Gastroesophageal sphincter (tissue), 4 donors: ENCODE results near the gene RRP1B. TPM values are rescaled to one million over a fixed set of nuclear protein-coding genes. Genes with fewer than 3 reads are reported as not detected.

Source experiments
- ATAC-seq: fragments of 150-250 bp; one replicate; pipeline ENCODE4 v1.9.1; 2016; ENCODE audit warnings: mild to moderate bottlenecking, moderate library complexity
- H3K27ac ChIP-seq, 4 donors: fragments of 200-600 bp; sonication (generic) in 3 of 4; 1 replicate in 3 of 4; 2 replicates in 1 of 4; pipeline ENCODE4 v1.5.1; 2016 to 2019
- H3K27me3 ChIP-seq: fragments of 200-600 bp; sonication (generic); one replicate; pipeline ENCODE4 v1.5.1; 2019
- H3K36me3 ChIP-seq, 2 donors: fragments of 200-600 bp; sonication (generic); one replicate each; pipeline ENCODE4 v1.5.1; 2019; ENCODE audit warnings: control low read depth in 1 of 2
- H3K4me1 ChIP-seq, 3 donors: fragments of 200-600 bp; sonication (generic); 1 replicate in 2 of 3; 2 replicates in 1 of 3; pipeline ENCODE4 v1.5.1; 2016 to 2019; ENCODE audit warnings: control low read depth in 2 of 3
- H3K4me3 ChIP-seq, 2 donors: fragments of 200-600 bp; sonication (generic); one replicate each; pipeline ENCODE4 v1.5.1; 2019; ENCODE audit warnings: mild to moderate bottlenecking in 1 of 2, moderate library complexity in 1 of 2
- H3K9me3 ChIP-seq, 3 donors: fragments of 200-600 bp; sonication (generic); one replicate each; pipeline ENCODE4 v1.5.1; 2017 to 2019; ENCODE audit warnings: control low read depth in 2 of 3
- CTCF ChIP-seq, 4 experiments: fragments of 200-600 bp in 2 of 4; fragments of 450-650 bp in 2 of 4; sonication (generic) in 1 of 4; IDR thresholded peaks; one replicate each; pipeline ENCODE4 v1.5.1; 2017 to 2019; ENCODE audit warnings: antibody characterized with exemption in 4 of 4, mild to moderate bottlenecking in 2 of 4, moderate library complexity in 2 of 4
- EP300 ChIP-seq: sonication (generic); formaldehyde crosslinking; IDR thresholded peaks from one replicate; pipeline ENCODE4 v1.6.1; 2017; ENCODE audit warnings: antibody characterized with exemption, mild to moderate bottlenecking
- POLR2A ChIP-seq, 2 donors: fragments of 450-650 bp; IDR thresholded peaks; one replicate each; pipeline ENCODE4 v1.6.1; 2017; ENCODE audit warnings: antibody characterized with exemption in 2 of 2, mild to moderate bottlenecking in 2 of 2, moderate library complexity in 1 of 2
- POLR2AphosphoS5 ChIP-seq: sonication (generic); formaldehyde crosslinking; IDR thresholded peaks from one replicate; pipeline ENCODE4 v1.6.1; 2017; ENCODE audit warnings: antibody characterized with exemption
- WGBS, 2 donors: methylation state at CpG; one replicate each; pipeline ENCODE4 v1.1.5; 2018; ENCODE audit warnings: low coverage in 1 of 2; 5-methylcytosine and 5-hydroxymethylcytosine counted together
- total RNA-seq, 4 donors: library from RNA; depleted of rRNA; stranded (reverse); fragments of >200 nt; gene quantifications; one replicate each; pipeline ENCODE4 v1.1.0, GENCODE V29; 2016

The RRP1B gene
- total RNA-seq, 4 donors from 2014 or later = 17.8 to 23.7 (median 21.2) TPM

GRCh38 chr21:43681650-43682049 is 22.3 kb downstream of the RRP1B start:
- ATAC-seq = no peak
- no peak overlapping the region for H3K4me3 ChIP-seq
- H3K27me3 ChIP-seq = no peaks in the 10 kb centered on the region
- no peaks in the 10 kb centered on the region for H3K4me1 ChIP-seq
- no peak overlapping the region for H3K27ac ChIP-seq
- 97 to 100% methylated on average over 2 to 6 of the region's 6 CpGs for WGBS, 2 donors
- H3K9me3 ChIP-seq = no peaks in the 10 kb centered on the region
- peaks cover 0 to 100% of the 10 kb centered on the region in 2 donors for H3K36me3 ChIP-seq
- no peak for TF ChIP-seq POLR2AphosphoS5
- no peak for TF ChIP-seq CTCF (IDR thresholded peaks at IDR 0.05)
- no peak for TF ChIP-seq EP300
- TF ChIP-seq POLR2A (IDR thresholded peaks at IDR 0.05) = no peak

- peak overlapping the region in 1 of 4 donors; percentile 6 for H3K27ac ChIP-seq
- 67% methylated on average over 3 of the region's 3 CpGs for WGBS, 2 donors
- TF ChIP-seq POLR2A (IDR thresholded peaks at IDR 0.05) = no peak
- TF ChIP-seq CTCF (IDR thresholded peaks at IDR 0.05) = no peak
- no peak for TF ChIP-seq EP300
- TF ChIP-seq POLR2AphosphoS5 = no peak
- ATAC-seq = peak; percentile 61
- H3K27me3 ChIP-seq = no peaks in the 10 kb centered on the region
- peaks cover 0 to 100% of the 10 kb centered on the region in 2 donors for H3K36me3 ChIP-seq
- H3K4me3 ChIP-seq = no peak overlapping the region
- no peaks in the 10 kb centered on the region for H3K9me3 ChIP-seq
- no peaks in the 10 kb centered on the region for H3K4me1 ChIP-seq
Measured at GRCh38 chr21:43684424-43684823, 25.1 kb downstream of the RRP1B start.

GRCh38 chr21:43686811-43687565 is 27.6 kb downstream of the RRP1B start:
- peaks cover 0 to 100% of the 10 kb centered on the region in 2 donors for H3K36me3 ChIP-seq
- H3K4me1 ChIP-seq = no peaks in the 10 kb centered on the region
- H3K27me3 ChIP-seq = no peaks in the 10 kb centered on the region
- no peaks in the 10 kb centered on the region for H3K9me3 ChIP-seq
- 92 to 95% methylated on average over 10 to 13 of the region's 21 CpGs for WGBS, 2 donors
- no peak overlapping the region for H3K27ac ChIP-seq
- H3K4me3 ChIP-seq = no peak overlapping the region
- no peak for TF ChIP-seq CTCF (IDR thresholded peaks at IDR 0.05)
- no peak for TF ChIP-seq POLR2AphosphoS5
- no peak for TF ChIP-seq EP300
- no peak for TF ChIP-seq POLR2A (IDR thresholded peaks at IDR 0.05)
- no peak for ATAC-seq

- H3K4me3 ChIP-seq = no peak overlapping the region
- no peak for ATAC-seq
- peaks cover 0 to 100% of the 10 kb centered on the region in 2 donors for H3K36me3 ChIP-seq
- no peaks in the 10 kb centered on the region for H3K27me3 ChIP-seq
- no peaks in the 10 kb centered on the region for H3K4me1 ChIP-seq
- no peaks in the 10 kb centered on the region for H3K9me3 ChIP-seq
- 57% methylated on average over 7 of the region's 27 CpGs; no CpG with 5 or more reads in 1 of the 2 donors for WGBS, 2 donors
- TF ChIP-seq POLR2A (IDR thresholded peaks at IDR 0.05) = no peak
- no peak for TF ChIP-seq EP300
- TF ChIP-seq POLR2AphosphoS5 = no peak
- no peak for TF ChIP-seq CTCF (IDR thresholded peaks at IDR 0.05)
- H3K27ac ChIP-seq = no peak overlapping the region
Measured at GRCh38 chr21:43687566-43688399, 28.4 kb downstream of the RRP1B start.
